ENCODE data around the gene CD300LD. TPM values are rescaled to one million over a fixed set of nuclear protein-coding genes. Genes with fewer than 3 reads are reported as not detected.
"Not testable (repeated sequence)": the region's sequence is repeated elsewhere in the genome, so short reads cannot be mapped to it uniquely, and the experiment has no call there.

The CD300LD gene
- total RNA-seq, 2 donors from 2014 or later: not detected

DNA sequence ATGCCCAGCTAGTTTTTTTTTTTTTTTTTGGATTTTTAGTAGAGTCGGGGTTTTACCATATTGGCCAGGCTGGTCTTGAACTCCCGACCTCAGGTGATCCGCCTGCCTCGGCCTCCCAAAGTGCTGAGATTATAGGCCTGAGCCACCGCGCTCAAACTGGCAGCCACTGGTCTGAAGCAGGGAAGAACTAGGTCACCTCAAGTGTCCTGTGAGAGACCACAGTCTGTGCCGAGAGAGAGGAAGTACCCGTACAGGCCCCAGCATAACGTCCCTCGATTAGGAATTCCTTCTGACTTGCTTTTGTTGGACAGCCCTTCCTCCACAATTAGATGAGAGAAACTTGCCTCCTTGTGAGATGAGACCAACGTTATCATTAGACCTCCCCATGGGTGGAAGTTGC, 45.2 kb upstream of the CD300LD start:
- no peak overlapping the region for H3K27ac ChIP-seq
- H3K4me3 ChIP-seq: no peak overlapping the region
- WGBS: 66% methylated on average over 11 of the region's 11 CpGs
- H3K27me3 ChIP-seq (replicated peaks; ENCODE audit: insufficient read depth): no peaks in the 10 kb centered on the region
- H3K9me3 ChIP-seq: no peaks in the 10 kb centered on the region
- TF ChIP-seq POLR2A (IDR thresholded peaks at IDR 0.05) (no peak), POLR2AphosphoS5 (IDR thresholded peaks at IDR 0.05) (no peak)
- TF ChIP-seq, protein P1, sequence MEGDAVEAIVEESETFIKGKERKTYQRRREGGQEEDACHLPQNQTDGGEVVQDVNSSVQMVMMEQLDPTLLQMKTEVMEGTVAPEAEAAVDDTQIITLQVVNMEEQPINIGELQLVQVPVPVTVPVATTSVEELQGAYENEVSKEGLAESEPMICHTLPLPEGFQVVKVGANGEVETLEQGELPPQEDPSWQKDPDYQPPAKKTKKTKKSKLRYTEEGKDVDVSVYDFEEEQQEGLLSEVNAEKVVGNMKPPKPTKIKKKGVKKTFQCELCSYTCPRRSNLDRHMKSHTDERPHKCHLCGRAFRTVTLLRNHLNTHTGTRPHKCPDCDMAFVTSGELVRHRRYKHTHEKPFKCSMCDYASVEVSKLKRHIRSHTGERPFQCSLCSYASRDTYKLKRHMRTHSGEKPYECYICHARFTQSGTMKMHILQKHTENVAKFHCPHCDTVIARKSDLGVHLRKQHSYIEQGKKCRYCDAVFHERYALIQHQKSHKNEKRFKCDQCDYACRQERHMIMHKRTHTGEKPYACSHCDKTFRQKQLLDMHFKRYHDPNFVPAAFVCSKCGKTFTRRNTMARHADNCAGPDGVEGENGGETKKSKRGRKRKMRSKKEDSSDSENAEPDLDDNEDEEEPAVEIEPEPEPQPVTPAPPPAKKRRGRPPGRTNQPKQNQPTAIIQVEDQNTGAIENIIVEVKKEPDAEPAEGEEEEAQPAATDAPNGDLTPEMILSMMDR (IDR thresholded peaks at IDR 0.05): no peak
- H3K4me1 ChIP-seq (replicated peaks): no peaks in the 10 kb centered on the region
- no peaks in the 10 kb centered on the region for H3K36me3 ChIP-seq
- intact Hi-C loops (cut with DNase I): no loop called here
- DNase-seq (ENCODE audit: low spot score): no peak

DNA sequence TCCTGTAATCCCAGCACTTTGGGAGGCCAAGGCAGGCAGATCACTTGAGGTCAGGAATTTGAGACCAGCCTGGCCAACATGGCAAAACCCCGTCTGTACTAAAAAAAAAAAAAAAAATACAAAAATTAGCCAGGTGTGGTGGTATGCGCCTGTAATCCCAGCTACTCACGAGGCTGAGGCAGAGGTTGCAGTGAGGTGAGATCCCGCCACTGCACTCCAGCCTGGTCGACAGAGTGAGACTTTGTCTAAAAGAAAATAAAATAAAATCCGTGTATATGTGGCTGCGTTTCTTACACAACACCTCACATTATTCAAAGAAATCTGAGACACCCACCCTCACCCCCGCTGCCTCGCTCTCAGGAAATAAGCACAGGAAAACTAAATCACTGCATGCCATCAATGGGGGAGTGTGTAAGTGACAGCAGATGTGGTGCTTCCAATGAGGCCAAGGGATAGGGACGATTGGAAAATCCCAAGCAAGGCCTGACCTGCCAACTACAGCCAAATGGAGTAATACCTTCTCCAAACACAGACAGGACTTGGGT, 44.5 kb upstream of the CD300LD start:
- H3K27ac ChIP-seq; intact Hi-C loops (cut with DNase I): not testable (repeated sequence)
- WGBS: 50% methylated on average over 10 of the region's 10 CpGs

DNA sequence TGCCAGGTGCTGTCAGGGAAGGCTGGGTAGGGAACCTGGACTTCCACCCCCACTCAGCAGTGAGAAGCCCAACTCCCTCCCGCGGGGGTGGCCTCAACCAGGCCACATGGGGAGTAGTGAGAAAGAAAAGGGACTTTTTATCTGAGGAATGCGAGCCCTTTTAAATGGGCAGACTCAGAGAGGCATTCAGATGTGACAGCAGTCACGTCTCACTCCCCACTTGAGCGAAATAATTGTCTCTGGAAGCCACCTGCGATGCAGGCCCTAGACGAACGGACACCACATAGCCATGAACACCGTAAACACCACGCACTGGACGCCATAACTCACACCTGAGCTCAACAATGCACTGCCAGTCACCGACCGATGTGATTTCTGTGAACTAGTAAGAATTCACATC, 43.3 kb upstream of the CD300LD start:
- TF ChIP-seq POLR2A (IDR thresholded peaks at IDR 0.05) (no peak), POLR2AphosphoS5 (IDR thresholded peaks at IDR 0.05) (no peak)
- TF ChIP-seq, protein P1 (IDR thresholded peaks at IDR 0.05): no peak
- intact Hi-C loops (cut with DNase I): no loop called here
- H3K4me1 ChIP-seq (replicated peaks): no peaks in the 10 kb centered on the region
- H3K4me3 ChIP-seq: no peak overlapping the region
- no peaks in the 10 kb centered on the region for H3K9me3 ChIP-seq
- 28% methylated on average over 13 of the region's 13 CpGs for WGBS
- H3K27me3 ChIP-seq (replicated peaks; ENCODE audit: insufficient read depth): no peaks in the 10 kb centered on the region
- H3K36me3 ChIP-seq: no peaks in the 10 kb centered on the region
- DNase-seq (ENCODE audit: low spot score): no peak
- no peak overlapping the region for H3K27ac ChIP-seq

More for the DNA sequence above, 44.5 kb upstream of the CD300LD start:
- not testable (repeated sequence) for H3K27me3 ChIP-seq (replicated peaks; ENCODE audit: insufficient read depth); H3K9me3 ChIP-seq; H3K4me1 ChIP-seq (replicated peaks); DNase-seq (ENCODE audit: low spot score); H3K36me3 ChIP-seq; H3K4me3 ChIP-seq

DNA sequence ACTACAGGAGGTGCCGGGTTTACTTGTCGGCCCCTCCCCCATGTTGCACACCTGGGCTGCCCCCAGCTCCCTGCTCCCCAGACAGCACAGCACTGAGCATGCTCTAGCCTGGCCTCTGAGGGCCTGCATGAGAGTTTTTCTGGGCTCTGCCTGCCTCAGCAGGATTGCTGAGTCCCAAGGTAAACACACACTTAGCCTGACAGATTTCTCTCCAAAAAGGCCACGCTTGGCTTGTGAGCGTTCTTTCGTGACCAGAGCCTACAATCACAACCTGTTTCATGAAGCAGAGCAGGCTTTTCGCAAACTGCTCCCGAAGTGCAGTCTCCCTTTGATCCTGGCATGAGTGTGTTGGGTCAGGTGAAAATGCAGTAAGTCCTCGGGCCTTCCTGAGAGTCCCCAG, 41.2 kb upstream of the CD300LD start:
- Histone ChIP-seq H3K27ac (no peak overlapping the region), H3K27me3 (replicated peaks; ENCODE audit: insufficient read depth) (no peaks in the 10 kb centered on the region), H3K9me3 (no peaks in the 10 kb centered on the region), H3K36me3 (no peaks in the 10 kb centered on the region), H3K4me1 (replicated peaks) (no peaks in the 10 kb centered on the region), H3K4me3 (no peak overlapping the region)
- intact Hi-C loops (cut with DNase I): no loop called here
- WGBS: 27% methylated on average over 8 of the region's 8 CpGs
- no peak for DNase-seq (ENCODE audit: low spot score)
- TF ChIP-seq POLR2AphosphoS5 (IDR thresholded peaks at IDR 0.05): no peak
- TF ChIP-seq, protein P1 (IDR thresholded peaks at IDR 0.05): no peak
- no peak for TF ChIP-seq POLR2A (IDR thresholded peaks at IDR 0.05)

DNA sequence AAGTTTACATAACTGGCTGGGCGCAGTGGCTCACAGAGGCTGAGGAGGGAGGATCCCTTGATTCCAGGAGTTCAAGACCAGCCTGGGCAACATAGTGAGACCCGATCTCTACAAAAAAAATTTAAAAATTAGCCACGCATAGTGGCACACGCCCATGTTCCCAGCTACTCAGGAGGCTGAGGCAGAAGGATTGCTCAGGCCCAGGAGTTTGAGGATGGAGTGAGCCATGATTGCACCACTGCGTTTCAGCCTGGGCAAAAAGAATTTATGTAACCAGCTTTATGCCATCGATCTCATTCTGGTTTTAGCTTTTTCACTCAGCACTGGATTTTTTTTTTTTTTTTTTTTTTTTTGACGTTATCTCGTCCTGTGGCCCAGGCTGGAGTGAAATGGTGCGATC, 40.5 kb upstream of the CD300LD start:
- no peak for DNase-seq (ENCODE audit: low spot score)
- Histone ChIP-seq H3K27ac (no peak overlapping the region), H3K9me3 (no peaks in the 10 kb centered on the region), H3K4me3 (no peak overlapping the region), H3K36me3 (no peaks in the 10 kb centered on the region), H3K27me3 (replicated peaks; ENCODE audit: insufficient read depth) (no peaks in the 10 kb centered on the region), H3K4me1 (replicated peaks) (no peaks in the 10 kb centered on the region)
- TF ChIP-seq POLR2A (IDR thresholded peaks at IDR 0.05) (no peak), POLR2AphosphoS5 (IDR thresholded peaks at IDR 0.05) (no peak)
- TF ChIP-seq, protein P1 (IDR thresholded peaks at IDR 0.05): no peak
- intact Hi-C loops (cut with DNase I): no loop called here
- 82% methylated on average over 9 of the region's 9 CpGs for WGBS

Measured in prostate gland (tissue), 2 donors.